Trophoblast cell (in vitro differentiated cells and primary cell): Measurements from ENCODE around the gene MRPS24.
A peak's percentile ranks its signal among the peaks of the same experiment; 100 is the strongest.

Source experiments
- DNase-seq, 2 donors: peaks; one replicate each; pipeline ENCODE4 v3.0.0-alpha.2; 2016
- H2AFZ ChIP-seq: 2 replicates; pipeline ENCODE4 v1.6.1; 2013; ENCODE audit warnings: low read length, moderate library complexity, mild to moderate bottlenecking; ENCODE audit not compliant: insufficient read depth, poor library complexity
- H2AK5ac ChIP-seq: 2 replicates; pipeline ENCODE4 v1.6.1; 2013; ENCODE audit warnings: mild to moderate bottlenecking, low read length
- H2BK120ac ChIP-seq: 2 replicates; pipeline ENCODE4 v1.6.1; 2013; ENCODE audit warnings: low read length, mild to moderate bottlenecking, moderate library complexity; ENCODE audit not compliant: insufficient read depth, poor library complexity
- H2BK12ac ChIP-seq: 2 replicates; pipeline ENCODE4 v1.6.1; 2013; ENCODE audit warnings: mild to moderate bottlenecking, low read length, moderate library complexity
- H2BK5ac ChIP-seq: 2 replicates; pipeline ENCODE4 v1.6.1; 2013; ENCODE audit warnings: low read length, low read depth, moderate library complexity, mild to moderate bottlenecking; ENCODE audit not compliant: poor library complexity
- H3K14ac ChIP-seq: 2 replicates; pipeline ENCODE4 v1.6.1; 2013; ENCODE audit warnings: mild to moderate bottlenecking, low read length
- H3K18ac ChIP-seq: 2 replicates; pipeline ENCODE4 v1.6.1; 2013; ENCODE audit warnings: mild to moderate bottlenecking, low read length
- H3K23ac ChIP-seq: 2 replicates; pipeline ENCODE4 v1.6.1; 2013; ENCODE audit warnings: low read length
- H3K27ac ChIP-seq: 2 replicates; pipeline ENCODE4 v1.5.1; 2013; ENCODE audit warnings: low read depth, mild to moderate bottlenecking, inconsistent platforms, low read length, moderate library complexity
- H3K27me3 ChIP-seq: 2 replicates; pipeline ENCODE4 v1.6.1; 2013; ENCODE audit warnings: inconsistent platforms, mild to moderate bottlenecking, low read length, moderate library complexity; ENCODE audit not compliant: insufficient read depth
- H3K36me3 ChIP-seq, 2 experiments: 1 replicate in 1 of 2; 2 replicates in 1 of 2; pipeline ENCODE4 v1.6.1; 2013; ENCODE audit warnings: low read length in 2 of 2, mild to moderate bottlenecking in 2 of 2, moderate library complexity in 1 of 2; ENCODE audit not compliant: insufficient read depth in 2 of 2, control insufficient read depth in 1 of 2
- H3K4ac ChIP-seq: 2 replicates; pipeline ENCODE4 v1.6.1; 2013; ENCODE audit warnings: low read depth, mild to moderate bottlenecking, low read length, moderate library complexity
- H3K4me1 ChIP-seq, 2 experiments: 1 replicate in 1 of 2; 2 replicates in 1 of 2; pipeline ENCODE4 v1.6.1; 2013; ENCODE audit warnings: low read length in 2 of 2, mild to moderate bottlenecking in 2 of 2, moderate library complexity in 1 of 2; ENCODE audit not compliant: insufficient read depth in 2 of 2, control insufficient read depth in 1 of 2
- H3K4me2 ChIP-seq: 2 replicates; pipeline ENCODE4 v1.6.1; 2013; ENCODE audit warnings: inconsistent platforms, mild to moderate bottlenecking, low read length, moderate library complexity
- H3K4me3 ChIP-seq: 2 replicates; pipeline ENCODE4 v1.5.1; 2013; ENCODE audit warnings: mild to moderate bottlenecking, low read depth, low read length, inconsistent platforms
- H3K79me1 ChIP-seq: one replicate; pipeline ENCODE4 v1.6.1; 2013; ENCODE audit warnings: low read length
- H3K79me2 ChIP-seq: 2 replicates; pipeline ENCODE4 v1.6.1; 2013; ENCODE audit warnings: low read length, mild to moderate bottlenecking; ENCODE audit not compliant: control insufficient read depth, insufficient read depth, poor library complexity
- H3K9ac ChIP-seq: 2 replicates; pipeline ENCODE4 v1.6.1; 2013; ENCODE audit warnings: mild to moderate bottlenecking, low read length
- H3K9me3 ChIP-seq: 2 replicates; pipeline ENCODE4 v1.6.1; 2013; ENCODE audit warnings: low read depth, mild to moderate bottlenecking, control low read depth, inconsistent platforms, low read length; ENCODE audit not compliant: insufficient read depth
- H4K12ac ChIP-seq: 2 replicates; pipeline ENCODE4 v1.6.1; 2013; ENCODE audit warnings: low read depth, mild to moderate bottlenecking, low read length, moderate library complexity
- H4K8ac ChIP-seq: 2 replicates; pipeline ENCODE4 v1.6.1; 2013; ENCODE audit warnings: low read depth, mild to moderate bottlenecking, low read length, moderate library complexity
- H4K91ac ChIP-seq: one replicate; pipeline ENCODE4 v1.6.1; 2013; ENCODE audit warnings: low read depth, mild to moderate bottlenecking, low read length, moderate library complexity
- WGBS: extraction: QIAGEN DNeasy Blood & Tissue Kit; methylation state at CpG from one replicate; pipeline ENCODE4 v1.1.7; 2013; ENCODE audit warnings: missing lambda C conversion rate; ENCODE audit not compliant: insufficient read length, insufficient coverage; ENCODE audit errors: extremely low coverage; 5-methylcytosine and 5-hydroxymethylcytosine counted together

The MRPS24 gene

DNA sequence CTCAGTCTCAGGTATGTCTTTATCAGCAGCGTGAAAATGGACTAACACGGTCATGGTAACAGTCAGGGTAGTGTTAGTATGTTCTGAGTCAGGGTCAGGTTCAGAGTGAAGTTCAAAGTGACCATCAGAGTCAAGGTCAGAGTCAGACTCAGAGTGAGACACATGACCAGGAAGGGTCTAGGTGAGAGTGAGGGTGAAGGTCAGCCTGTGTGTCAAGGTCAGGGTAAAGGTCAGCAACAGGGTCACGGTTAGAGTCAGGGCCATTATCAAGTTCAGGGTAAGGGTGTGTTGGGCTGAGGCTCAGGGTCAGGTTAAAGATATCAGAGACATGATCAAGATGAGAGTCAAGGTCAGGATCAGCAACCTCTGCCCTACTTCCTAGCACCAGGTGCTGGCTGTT is 4.0 kb downstream of the MRPS24 start:
- peaks cover 3 to 13% of the 10 kb centered on the region in 2 experiments for H3K36me3 ChIP-seq
- H3K27me3 ChIP-seq: no peaks in the 10 kb centered on the region
- H3K27ac ChIP-seq: no peak overlapping the region
- H3K4me2 ChIP-seq: no peak overlapping the region
- no peak overlapping the region for H3K9ac ChIP-seq
- no peak overlapping the region for H2BK12ac ChIP-seq
- H3K14ac ChIP-seq: no peak overlapping the region
- H3K18ac ChIP-seq: no peak overlapping the region
- no peak overlapping the region for H4K8ac ChIP-seq
- no peak overlapping the region for H2BK5ac ChIP-seq
- H3K4ac ChIP-seq: no peak overlapping the region
- no peak overlapping the region for H3K4me3 ChIP-seq
- peaks cover 6% of the 10 kb centered on the region for H3K9me3 ChIP-seq
- no peak overlapping the region for H3K23ac ChIP-seq
- H3K79me2 ChIP-seq: peaks cover 1% of the 10 kb centered on the region
- no peak overlapping the region for H2AFZ ChIP-seq
- peaks cover 0 to under 1% of the 10 kb centered on the region in 2 experiments for H3K4me1 ChIP-seq
- no peak for DNase-seq
- H4K12ac ChIP-seq: no peak overlapping the region
- no CpG with 5 or more reads among the region's 3 CpGs for WGBS
- no peak overlapping the region for H2BK120ac ChIP-seq
- no peak overlapping the region for H2AK5ac ChIP-seq
- peaks cover 4% of the 10 kb centered on the region for H3K79me1 ChIP-seq
- H4K91ac ChIP-seq: no peak overlapping the region

DNA sequence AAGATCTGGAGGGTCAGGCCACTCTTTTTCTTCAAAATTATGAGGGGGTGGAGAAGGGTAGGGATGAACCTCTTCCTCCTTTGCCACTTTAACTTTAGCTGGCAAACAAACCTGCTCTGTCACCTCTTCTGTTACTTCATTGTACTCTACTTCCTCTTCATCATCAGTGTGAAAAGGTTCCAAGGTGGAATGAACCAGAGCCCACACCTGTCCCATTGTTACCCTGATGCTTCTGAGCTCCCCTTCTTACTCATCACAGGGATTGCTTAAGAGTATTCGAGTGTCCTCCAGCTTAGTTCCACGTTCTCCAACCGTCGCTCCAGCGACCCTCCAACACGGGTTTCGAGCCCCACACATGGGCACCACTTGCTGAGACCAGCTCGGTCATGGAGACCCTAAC is 5.2 kb downstream of the MRPS24 start:
- WGBS: no CpG with 5 or more reads among the region's 8 CpGs
- no peak overlapping the region for H3K4ac ChIP-seq
- no peaks in the 10 kb centered on the region for H3K27me3 ChIP-seq
- H4K8ac ChIP-seq: no peak overlapping the region
- no peak overlapping the region for H3K27ac ChIP-seq
- H2BK5ac ChIP-seq: no peak overlapping the region
- H3K36me3 ChIP-seq: peaks cover 3 to 13% of the 10 kb centered on the region in 2 experiments
- H2BK12ac ChIP-seq: no peak overlapping the region
- no peak overlapping the region for H3K23ac ChIP-seq
- no peak overlapping the region for H2AFZ ChIP-seq
- H4K12ac ChIP-seq: no peak overlapping the region
- no peak for DNase-seq
- no peaks in the 10 kb centered on the region for H3K4me1 ChIP-seq
- peaks cover under 1% of the 10 kb centered on the region for H3K79me2 ChIP-seq
- H3K18ac ChIP-seq: no peak overlapping the region
- H2AK5ac ChIP-seq: no peak overlapping the region
- H4K91ac ChIP-seq: no peak overlapping the region
- peaks cover 6% of the 10 kb centered on the region for H3K9me3 ChIP-seq
- no peak overlapping the region for H2BK120ac ChIP-seq
- H3K4me3 ChIP-seq: no peak overlapping the region
- no peak overlapping the region for H3K4me2 ChIP-seq
- no peak overlapping the region for H3K9ac ChIP-seq
- no peak overlapping the region for H3K14ac ChIP-seq
- peaks cover under 1% of the 10 kb centered on the region for H3K79me1 ChIP-seq

- no peaks in the 10 kb centered on the region for H3K27me3 ChIP-seq
- no peak overlapping the region for H3K4me2 ChIP-seq
- H2AK5ac ChIP-seq: no peak overlapping the region
- H2BK120ac ChIP-seq: no peak overlapping the region
- no peak overlapping the region for H3K14ac ChIP-seq
- no peak overlapping the region for H3K4me3 ChIP-seq
- no peaks in the 10 kb centered on the region for H3K79me2 ChIP-seq
- H3K27ac ChIP-seq: no peak overlapping the region
- H3K9ac ChIP-seq: no peak overlapping the region
- no peaks in the 10 kb centered on the region for H3K4me1 ChIP-seq
- no peaks in the 10 kb centered on the region for H3K79me1 ChIP-seq
- H4K8ac ChIP-seq: no peak overlapping the region
- no peak overlapping the region for H2BK5ac ChIP-seq
- no CpG with 5 or more reads among the region's 1 CpG for WGBS
- DNase-seq: no peak
- no peak overlapping the region for H4K91ac ChIP-seq
- H4K12ac ChIP-seq: no peak overlapping the region
- H3K9me3 ChIP-seq: no peaks in the 10 kb centered on the region
- H3K36me3 ChIP-seq: no peaks in the 10 kb centered on the region
- no peak overlapping the region for H2AFZ ChIP-seq
- H3K23ac ChIP-seq: no peak overlapping the region
- H3K4ac ChIP-seq: no peak overlapping the region
- no peak overlapping the region for H2BK12ac ChIP-seq
- no peak overlapping the region for H3K18ac ChIP-seq
These were observed 12.3 kb downstream of the MRPS24 start for GRCh38 chr7:43856996-43857395.

- Histone ChIP-seq H3K14ac (no peak overlapping the region), H4K8ac (no peak overlapping the region), H3K36me3 (no peaks in the 10 kb centered on the region), H3K79me1 (no peaks in the 10 kb centered on the region), H3K18ac (no peak overlapping the region), H2BK5ac (no peak overlapping the region), H3K4me3 (no peak overlapping the region), H3K79me2 (no peaks in the 10 kb centered on the region), H3K27me3 (no peaks in the 10 kb centered on the region), H4K91ac (no peak overlapping the region), H2BK120ac (no peak overlapping the region), H4K12ac (no peak overlapping the region), H3K23ac (peak overlapping the region; percentile 63), H3K4me1 (no peaks in the 10 kb centered on the region), H3K9me3 (no peaks in the 10 kb centered on the region), H2BK12ac (no peak overlapping the region), H3K4ac (no peak overlapping the region), H2AK5ac (no peak overlapping the region), H3K27ac (no peak overlapping the region), H2AFZ (no peak overlapping the region), H3K9ac (no peak overlapping the region), H3K4me2 (no peak overlapping the region)
- no CpG with 5 or more reads among the region's 4 CpGs for WGBS
- no peak for DNase-seq
These were observed 13.0 kb downstream of the MRPS24 start for GRCh38 chr7:43856316-43856715.
